ENCODE results near the gene EYA2.

The EYA2 gene

GRCh38 chr20:47228654-47229053, 334.0 kb downstream of the EYA2 start:
- no peak for TF ChIP-seq PATZ1 (CRISPR knock-in tag; IDR thresholded peaks at IDR 0.05; ENCODE audit: borderline replicate concordance)
- TF ChIP-seq ZFP30 (CRISPR knock-in tag; IDR thresholded peaks at IDR 0.05): no peak
- no peak for TF ChIP-seq SNAI2 (CRISPR knock-in tag; IDR thresholded peaks at IDR 0.05)
- no peak for TF ChIP-seq TCF4 (CRISPR knock-in tag; IDR thresholded peaks at IDR 0.05; ENCODE audit: borderline replicate concordance)
- TF ChIP-seq GLIS3 (CRISPR knock-in tag; IDR thresholded peaks at IDR 0.05): no peak
- TF ChIP-seq ZNF8 (CRISPR knock-in tag; IDR thresholded peaks at IDR 0.05): no peak
- no peak for TF ChIP-seq CSDC2 (CRISPR knock-in tag; IDR thresholded peaks at IDR 0.05)
- ATAC-seq: no peak

- TF ChIP-seq TOX (CRISPR knock-in tag; IDR thresholded peaks at IDR 0.05; ENCODE audit: borderline replicate concordance) (no peak), ZFP30 (CRISPR knock-in tag; IDR thresholded peaks at IDR 0.05) (no peak), TSHZ2 (CRISPR knock-in tag; IDR thresholded peaks at IDR 0.05) (no peak), ARNTL (CRISPR knock-in tag; IDR thresholded peaks at IDR 0.05; ENCODE audit: borderline replicate concordance, low read depth) (no peak), ZC3H10 (CRISPR knock-in tag; IDR thresholded peaks at IDR 0.05) (no peak), ZFP3 (CRISPR knock-in tag; IDR thresholded peaks at IDR 0.05) (no peak), CSRNP3 (CRISPR knock-in tag; IDR thresholded peaks at IDR 0.05) (no peak), POU6F1 (CRISPR knock-in tag; IDR thresholded peaks at IDR 0.05; ENCODE audit: borderline replicate concordance, low read depth) (no peak), PATZ1 (CRISPR knock-in tag; IDR thresholded peaks at IDR 0.05; ENCODE audit: borderline replicate concordance) (no peak), SNAI2 (CRISPR knock-in tag; IDR thresholded peaks at IDR 0.05) (no peak), ISL1 (CRISPR knock-in tag; IDR thresholded peaks at IDR 0.05) (no peak), GLIS3 (CRISPR knock-in tag; IDR thresholded peaks at IDR 0.05) (no peak), RARB (CRISPR knock-in tag; IDR thresholded peaks at IDR 0.05) (no peak)
- ATAC-seq: peak; percentile 18; the same call in 2 of the 3 replicates
Measured at GRCh38 chr20:47230811-47231256, 336.2 kb downstream of the EYA2 start.

GRCh38 chr20:47231382-47232039, 336.9 kb downstream of the EYA2 start:
- peak; percentile 89 for ATAC-seq
- TF ChIP-seq TCF4 (CRISPR knock-in tag; IDR thresholded peaks at IDR 0.05; ENCODE audit: borderline replicate concordance) (no peak), ZFP30 (CRISPR knock-in tag; IDR thresholded peaks at IDR 0.05) (no peak), OSR1 (CRISPR knock-in tag; IDR thresholded peaks at IDR 0.05) (no peak), ZNF565 (CRISPR knock-in tag; conservative IDR thresholded peaks at IDR 0.05; ENCODE audit: low read depth) (no peak), RARB (CRISPR knock-in tag; IDR thresholded peaks at IDR 0.05) (no peak), BACH2 (CRISPR knock-in tag; IDR thresholded peaks at IDR 0.05; ENCODE audit: borderline replicate concordance) (no peak), ARNTL (CRISPR knock-in tag; IDR thresholded peaks at IDR 0.05; ENCODE audit: borderline replicate concordance, low read depth) (no peak), ZC3H10 (CRISPR knock-in tag; IDR thresholded peaks at IDR 0.05) (no peak), ZNF8 (CRISPR knock-in tag; IDR thresholded peaks at IDR 0.05) (no peak), POU6F1 (CRISPR knock-in tag; IDR thresholded peaks at IDR 0.05; ENCODE audit: borderline replicate concordance, low read depth) (no peak), GLIS3 (CRISPR knock-in tag; IDR thresholded peaks at IDR 0.05) (no peak)

Data from SK-N-SH treated with all-trans-retinoic acid at 6 μM for 48 hours (cell line).